G401.6 (cell line): ENCODE measurements around the gene RFLNA.
"Not testable (repeated sequence)": the region's sequence is repeated elsewhere in the genome, so short reads cannot be mapped to it uniquely, and the experiment has no call there.

Source experiments
- FAIRE-seq: peaks from 2 replicates; lab custom pipeline; 2012; peaks lifted over from hg19 to GRCh38; lab: Jason Lieb, UNC

Gene RFLNA

DNA sequence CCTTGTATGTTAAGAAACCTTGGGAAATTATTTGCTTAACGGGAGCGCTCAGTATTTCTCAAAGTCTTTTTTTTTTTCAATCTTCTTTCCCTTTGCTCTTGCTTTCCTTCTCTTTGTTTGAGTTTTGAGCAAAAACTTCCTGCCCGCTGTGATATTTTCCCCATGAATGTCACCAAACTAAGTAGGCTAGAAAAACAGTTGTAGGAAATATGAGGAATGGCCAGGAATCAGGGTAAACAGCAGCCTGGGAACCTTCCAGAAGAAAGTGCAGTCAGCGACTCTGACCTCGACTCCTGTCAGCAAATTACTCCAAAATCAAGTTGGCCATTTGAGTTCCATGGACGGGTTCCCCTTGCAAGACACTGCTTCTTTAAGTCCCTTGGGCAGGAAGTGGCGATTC is 11.6 kb upstream of the RFLNA start:
- no peak for FAIRE-seq

GRCh38 chr12:124284368-124284767 is 10.5 kb upstream of the RFLNA start:
- no peak for FAIRE-seq

- FAIRE-seq: no peak
These were observed 8.5 kb upstream of the RFLNA start for GRCh38 chr12:124286414-124286813.

GRCh38 chr12:124286971-124287370 is 7.9 kb upstream of the RFLNA start:
- FAIRE-seq: no peak

DNA sequence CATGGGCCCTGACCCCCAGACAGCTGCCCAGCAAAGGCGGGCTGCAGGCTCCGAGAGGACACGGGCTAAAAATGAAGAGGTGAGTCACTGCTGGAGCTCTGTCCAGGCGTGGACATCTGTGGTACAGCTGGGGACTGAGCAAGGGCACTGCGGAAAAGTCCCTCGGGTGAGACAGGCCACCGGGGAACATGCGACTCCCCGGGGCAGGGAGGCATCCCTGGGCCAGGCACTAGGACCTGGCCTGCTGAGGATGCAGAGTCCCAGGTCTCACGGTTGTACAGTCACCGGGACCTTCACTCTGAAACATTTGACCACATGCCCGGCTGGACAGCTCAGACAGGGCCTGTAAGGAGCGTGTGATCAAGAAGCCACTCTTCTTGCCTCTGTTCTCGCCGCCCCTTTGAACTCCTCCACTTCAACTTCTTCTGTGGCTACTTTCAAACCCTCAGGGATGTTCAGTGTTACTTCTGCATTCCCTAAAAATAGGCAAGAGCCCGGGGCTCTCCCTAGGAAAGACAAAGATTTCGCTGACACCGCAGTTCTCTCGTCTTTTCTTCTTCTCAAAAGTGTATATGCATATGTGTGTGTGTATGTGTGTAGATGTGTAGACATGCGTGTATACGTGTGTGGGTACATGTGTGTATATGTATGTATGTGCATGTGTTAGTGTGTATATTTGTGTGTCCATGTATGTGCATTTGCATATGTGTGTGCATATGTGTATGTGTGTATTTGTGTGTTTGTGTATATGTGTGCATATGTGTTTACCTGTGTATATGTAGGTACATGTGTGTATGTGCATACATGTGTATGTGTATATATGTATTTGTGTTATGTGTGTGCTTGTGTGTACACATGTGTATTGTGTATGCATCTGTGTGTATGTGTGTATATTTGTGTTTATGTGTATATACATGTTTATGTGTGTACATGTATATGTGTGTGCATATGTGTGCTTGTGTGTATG is 5.0 kb upstream of the RFLNA start:
- no peak for FAIRE-seq

DNA sequence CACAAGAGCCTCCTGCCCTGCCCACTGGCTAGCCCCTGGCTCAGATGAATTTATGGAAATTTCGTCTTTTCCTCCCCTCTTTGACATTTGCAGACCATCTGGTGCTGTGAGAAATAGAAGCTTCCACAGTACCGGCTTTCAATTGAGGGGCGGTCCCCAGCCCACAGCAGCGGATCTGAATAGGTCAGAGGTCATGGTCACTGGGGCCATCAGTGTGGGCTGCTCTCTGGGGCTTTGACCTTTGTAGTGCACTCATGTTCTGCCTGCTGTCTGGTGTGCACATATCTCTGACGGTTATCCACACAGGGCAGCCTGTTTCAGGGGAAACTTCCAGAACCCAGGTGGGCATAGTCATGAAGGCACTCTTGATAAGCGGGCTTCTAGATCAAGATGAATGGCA is 2.5 kb upstream of the RFLNA start:
- no peak for FAIRE-seq

DNA sequence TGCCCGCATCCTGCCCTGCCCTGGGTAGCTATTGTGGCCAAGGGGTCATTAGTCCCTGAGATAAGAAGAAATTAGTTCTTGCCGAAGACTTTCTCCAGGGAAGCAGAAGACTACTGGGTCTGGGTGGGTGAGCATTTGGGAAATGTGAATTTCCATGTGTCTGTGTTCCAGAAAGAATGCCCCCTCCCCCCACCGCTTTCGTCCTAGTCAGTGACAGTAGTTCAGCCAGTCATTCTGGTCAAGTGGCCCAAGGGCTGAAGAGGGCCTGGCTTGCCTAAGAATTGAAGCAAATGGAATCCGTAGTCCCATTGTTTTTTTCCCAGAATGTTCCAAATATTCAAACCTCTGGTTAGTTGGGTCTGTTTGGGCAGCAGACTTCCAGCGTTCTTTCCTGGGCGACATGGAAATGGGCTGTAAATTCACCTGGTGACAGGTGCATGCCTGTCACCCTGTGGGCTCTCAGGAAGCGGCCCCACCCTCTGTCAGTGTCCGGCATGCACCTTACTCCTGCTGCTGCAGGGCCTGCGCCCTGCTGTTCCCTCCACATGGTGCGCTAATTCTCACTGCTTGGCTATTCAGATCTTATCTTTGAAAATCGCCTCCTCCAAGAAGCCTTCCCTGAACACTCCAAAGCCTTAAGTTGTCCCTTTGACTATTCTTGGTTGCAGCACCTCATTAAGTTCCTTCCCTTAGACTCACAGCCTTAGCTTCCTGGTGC is 1.4 kb upstream of the RFLNA start:
- no peak for FAIRE-seq

GRCh38 chr12:124295431-124296058 is 652 bp downstream of the RFLNA start:
- no peak for FAIRE-seq

- FAIRE-seq: no peak
These were observed 1.5 kb downstream of the RFLNA start for GRCh38 chr12:124296295-124296915.

GRCh38 chr12:124296916-124297351 is 2.0 kb downstream of the RFLNA start:
- FAIRE-seq: no peak

DNA sequence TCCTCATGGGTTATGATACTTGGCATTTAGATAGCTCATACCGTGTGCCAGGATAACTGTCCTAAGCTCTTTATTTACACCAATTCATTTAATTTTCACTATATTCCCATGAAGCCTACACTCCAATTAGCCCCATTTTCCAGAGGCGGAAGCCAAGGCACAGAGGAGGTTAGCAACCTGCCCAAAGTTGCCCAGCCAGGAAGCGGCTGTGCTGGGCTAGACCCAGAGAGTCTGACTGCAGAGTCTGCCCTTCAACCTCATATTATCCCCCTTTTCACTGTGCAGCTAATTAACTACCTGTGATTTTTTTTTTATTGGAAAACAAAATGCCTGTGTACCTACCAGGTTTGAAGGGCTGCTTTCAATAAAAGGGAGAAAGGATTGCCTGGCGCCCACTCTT is 2.5 kb downstream of the RFLNA start:
- no peak for FAIRE-seq

GRCh38 chr12:124297856-124298255 is 3.0 kb downstream of the RFLNA start:
- FAIRE-seq: no peak

- no peak for FAIRE-seq
These were observed 4.0 kb downstream of the RFLNA start for GRCh38 chr12:124298685-124299410.

GRCh38 chr12:124299628-124300388 is 4.9 kb downstream of the RFLNA start:
- FAIRE-seq: no peak

- not testable (repeated sequence) for FAIRE-seq
These were observed 5.8 kb downstream of the RFLNA start for GRCh38 chr12:124300657-124301056.

DNA sequence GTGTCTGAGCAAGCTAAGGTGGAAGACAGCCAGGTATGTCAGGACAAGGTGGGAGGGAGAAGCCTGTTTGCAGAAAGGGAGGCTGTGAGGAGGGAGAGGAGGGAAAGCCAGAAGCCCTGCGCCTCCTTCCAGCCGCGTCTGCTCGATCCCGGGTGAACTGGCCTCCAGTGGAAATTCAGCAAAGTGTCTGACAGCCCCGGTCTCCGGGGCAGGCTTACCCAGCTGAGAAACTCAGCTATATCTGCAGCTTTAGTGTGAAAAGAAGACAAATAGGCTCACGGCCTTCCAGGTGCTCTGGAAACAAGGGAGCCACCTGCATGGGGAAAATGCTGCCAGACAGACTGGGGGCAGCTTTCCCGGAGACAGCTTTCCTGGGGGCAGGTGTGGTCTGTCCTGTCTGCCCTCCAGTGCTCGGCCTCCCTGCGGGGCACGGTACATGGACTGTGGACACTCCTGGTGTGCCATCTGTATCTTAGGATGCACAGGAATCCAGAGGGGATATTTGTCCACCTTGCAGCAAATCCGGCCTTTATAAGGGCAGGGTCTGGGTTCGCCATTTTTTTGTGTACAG is 6.3 kb downstream of the RFLNA start:
- FAIRE-seq: no peak

DNA sequence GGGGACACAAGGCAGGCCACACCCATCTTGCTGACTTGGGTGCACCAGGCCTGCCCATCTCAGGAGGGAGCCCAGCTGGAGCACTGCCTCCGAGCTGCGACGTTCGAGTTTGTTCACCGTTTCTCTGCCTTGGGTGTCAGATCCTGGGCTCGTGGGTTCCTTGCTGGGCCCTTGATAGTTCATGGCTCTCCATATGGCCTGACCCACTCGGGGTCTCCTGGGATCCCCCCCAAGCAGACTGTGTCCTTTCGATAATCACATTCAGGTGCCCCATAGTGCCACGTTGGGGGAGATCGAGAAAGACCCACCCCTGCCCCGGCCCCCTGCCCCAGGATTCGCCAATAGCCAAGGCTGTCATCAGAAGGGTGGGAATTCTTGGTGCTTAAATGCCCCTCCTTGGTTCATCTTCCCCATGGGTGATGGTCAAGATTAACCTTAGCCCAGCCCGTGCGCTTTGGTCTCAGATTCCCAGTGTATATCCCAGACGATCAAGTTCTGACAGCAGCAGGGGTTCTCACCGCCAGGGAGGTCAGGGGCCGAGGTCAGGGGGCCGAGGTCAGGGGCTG is 7.4 kb downstream of the RFLNA start:
- no peak for FAIRE-seq

GRCh38 chr12:124302807-124303578 is 8.1 kb downstream of the RFLNA start:
- no peak for FAIRE-seq

DNA sequence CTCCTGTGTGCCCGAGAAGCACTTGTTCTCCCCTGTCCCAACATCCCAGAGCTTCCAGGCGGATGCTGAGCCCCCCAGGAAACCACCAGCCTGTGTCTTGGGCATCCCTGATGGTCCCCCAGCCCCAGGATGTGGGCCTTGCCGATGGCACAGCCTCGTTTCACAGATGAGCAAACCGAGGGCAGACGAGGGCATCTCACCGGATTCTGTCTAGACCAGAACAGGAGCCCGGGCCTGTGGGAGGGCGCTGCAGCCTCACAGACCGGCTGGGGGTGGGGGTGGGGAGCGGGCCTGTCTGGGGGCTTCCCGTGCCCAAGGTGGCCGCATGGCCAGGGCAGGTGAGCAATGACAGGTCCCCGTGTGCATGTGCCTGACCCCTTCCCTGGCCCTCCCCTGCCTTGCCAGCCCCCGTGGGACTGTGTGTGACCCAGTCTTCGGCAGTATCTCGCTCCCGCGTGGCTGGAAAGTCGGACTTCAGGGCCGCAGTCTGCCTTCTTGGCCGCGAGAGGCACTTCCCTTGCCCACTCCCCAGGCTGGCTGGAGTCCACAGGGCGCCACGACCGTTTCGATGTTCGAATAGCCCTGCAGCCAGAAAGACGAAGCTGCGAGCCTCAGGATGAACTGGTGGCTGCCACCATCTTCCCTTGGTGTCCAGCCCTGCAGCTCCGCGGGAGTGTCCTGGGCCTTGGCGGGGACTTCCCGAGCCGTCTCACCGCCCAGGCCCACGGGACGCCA is 8.9 kb downstream of the RFLNA start:
- no peak for FAIRE-seq
